ENCODE measurements around the gene ESR1.

- TF ChIP-seq CTCF (IDR thresholded peaks at IDR 0.05): no peak
- no peak for TF ChIP-seq POLR2A (IDR thresholded peaks at IDR 0.05)
These were observed 15.0 kb downstream of the ESR1 start for GRCh38 chr6:151822252-151823111.

Data from right lobe of liver (tissue), 4 donors.